K562 (cell line): ENCODE data around the gene MPI. TPM values are rescaled to one million over a fixed set of nuclear protein-coding genes. Genes with fewer than 3 reads are reported as not detected.
A peak's percentile ranks its signal among the peaks of the same experiment; 100 is the strongest.

Experiments used
- CREBBP ChIP-seq: IDR thresholded peaks from one replicate; pipeline ENCODE4 v1.6.1; 2012; ENCODE audit warnings: low read depth, mild to moderate bottlenecking, control low read depth, inconsistent platforms, low read length
- DNMT1 ChIP-seq: fragments of 450-650 bp; IDR thresholded peaks from 2 replicates; pipeline ENCODE4 v1.6.1; 2016; ENCODE audit warnings: antibody characterized with exemption, mild to moderate bottlenecking
- FOXJ2 ChIP-seq: fragments of 200-800 bp; sonication (Bioruptor generic); IDR thresholded peaks from 2 replicates; pipeline ENCODE4 v1.6.1; 2016; ENCODE audit warnings: missing genetic modification characterization, missing compliant biosample characterization
- GABPB1 ChIP-seq: sonication (generic); formaldehyde crosslinking; IDR thresholded peaks from 2 replicates; pipeline ENCODE4 v1.8.0; 2022; ENCODE audit warnings: mild to moderate bottlenecking, missing genetic modification reagents
- HMG20A ChIP-seq: fragments of 450-650 bp; formaldehyde crosslinking; conservative IDR thresholded peaks from 2 replicates; pipeline ENCODE4 v1.4.0; 2020; ENCODE audit warnings: mild to moderate bottlenecking, mixed read lengths
- KLF6 ChIP-seq: fragments of 250-450 bp; sonication (Bioruptor Pico); IDR thresholded peaks from 2 replicates; pipeline ENCODE4 v1.4.0; 2020; ENCODE audit warnings: mild to moderate bottlenecking, moderate library complexity, borderline replicate concordance
- NR2C2 ChIP-seq, 2 experiments: fragments of 200-800 bp in 1 of 2; sonication (Bioruptor generic) in 1 of 2; sonication (generic) in 1 of 2; formaldehyde crosslinking in 1 of 2; IDR thresholded peaks; 2 replicates each; pipeline versions ENCODE4 v1.6.1 to v1.8.0; 2016 to 2022; ENCODE audit warnings: mild to moderate bottlenecking in 1 of 2, missing compliant biosample characterization in 1 of 2, missing genetic modification characterization in 1 of 2, missing genetic modification reagents in 1 of 2
- PCBP1 ChIP-seq: fragments of 200-400 bp; formaldehyde crosslinking; IDR thresholded peaks from 2 replicates; pipeline ENCODE4 v1.6.1; 2018; ENCODE audit warnings: mild to moderate bottlenecking, low read depth, low read length; ENCODE audit not compliant: poor library complexity, severe bottlenecking
- PHB ChIP-seq: fragments of 250-450 bp; sonication (Bioruptor Pico); IDR thresholded peaks from 2 replicates; pipeline ENCODE4 v1.5.0; 2021
- TAL1 ChIP-seq: fragments of 450-650 bp; IDR thresholded peaks from 2 replicates; pipeline ENCODE4 v1.6.1; 2016; ENCODE audit warnings: mild to moderate bottlenecking
- ZNF143 ChIP-seq: sonication (generic); formaldehyde crosslinking; IDR thresholded peaks from 2 replicates; pipeline ENCODE4 v1.9.0; 2022; ENCODE audit warnings: mild to moderate bottlenecking, missing genetic modification reagents
- ZNF444 ChIP-seq: fragments of 250-450 bp; sonication (Bioruptor Pico); IDR thresholded peaks from 2 replicates; pipeline ENCODE4 v1.4.0; 2020; ENCODE audit warnings: mild to moderate bottlenecking, moderate library complexity
- polyA plus RNA-seq, 8 experiments: library from polyadenylated mRNA; depleted of rRNA in 4 of 8; stranded (reverse) in 5 of 8; unstranded in 3 of 8; fragments of >200 nt; fragmentation: Nextera tagmentation in 2 of 8; fragmentation: Illumina TruSeq in 1 of 8; extraction: Ambion mirVana in 2 of 8; extraction: Trizol in 1 of 8; gene quantifications; 2 replicates each; pipeline versions ENCODE4 v1.2.1 to v1.2.3, GENCODE V29; 2011 to 2014; ENCODE audit warnings: inconsistent platforms in 1 of 8, missing spikeins in 1 of 8
- total RNA-seq, 7 experiments: library from RNA; depleted of rRNA in 6 of 7; stranded (reverse); fragments of >200 nt in 6 of 7; fragmentation: Illumina TruSeq in 2 of 7; extraction: Trizol in 2 of 7; gene quantifications; 2 replicates each; pipeline versions ENCODE4 v1.2.1 to v1.2.3, GENCODE V29; 2011 to 2021; ENCODE audit warnings: low replicate concordance in 1 of 7
- TF ChIP-seq, protein P1 (sequence below): sonication (generic); formaldehyde crosslinking; IDR thresholded peaks from 2 replicates; pipeline ENCODE4 v1.8.0; 2023; ENCODE audit warnings: mild to moderate bottlenecking, missing genetic modification reagents
- TF ChIP-seq, protein P2 (sequence below): conservative IDR thresholded peaks from 2 replicates; pipeline ENCODE4 v1.6.1; 2011; ENCODE audit warnings: low read depth, mild to moderate bottlenecking, low read length; ENCODE audit not compliant: control insufficient read depth
- TF ChIP-seq, protein P3 (sequence below): fragments of 450-650 bp; formaldehyde crosslinking; IDR thresholded peaks from 2 replicates; pipeline ENCODE4 v1.4.0; 2020; ENCODE audit warnings: mild to moderate bottlenecking, moderate library complexity
- TF ChIP-seq, protein P4 (sequence below): fragments of 450-650 bp; IDR thresholded peaks from 2 replicates; pipeline ENCODE4 v1.7.1; 2018; ENCODE audit warnings: mild to moderate bottlenecking, low read depth; ENCODE audit not compliant: partially characterized antibody
- TF ChIP-seq, protein P5 (sequence below): sonication (generic); formaldehyde crosslinking; IDR thresholded peaks from 2 replicates; pipeline ENCODE4 v1.8.1; 2023; ENCODE audit warnings: mild to moderate bottlenecking, missing genetic modification reagents

Gene MPI
- total and polyA plus RNA-seq, 9 of the 15 experiments (the other 6 are each of a cell fraction or from before 2014, with no cell fraction given), result 30.7 to 105 (median 40.5) TPM

DNA sequence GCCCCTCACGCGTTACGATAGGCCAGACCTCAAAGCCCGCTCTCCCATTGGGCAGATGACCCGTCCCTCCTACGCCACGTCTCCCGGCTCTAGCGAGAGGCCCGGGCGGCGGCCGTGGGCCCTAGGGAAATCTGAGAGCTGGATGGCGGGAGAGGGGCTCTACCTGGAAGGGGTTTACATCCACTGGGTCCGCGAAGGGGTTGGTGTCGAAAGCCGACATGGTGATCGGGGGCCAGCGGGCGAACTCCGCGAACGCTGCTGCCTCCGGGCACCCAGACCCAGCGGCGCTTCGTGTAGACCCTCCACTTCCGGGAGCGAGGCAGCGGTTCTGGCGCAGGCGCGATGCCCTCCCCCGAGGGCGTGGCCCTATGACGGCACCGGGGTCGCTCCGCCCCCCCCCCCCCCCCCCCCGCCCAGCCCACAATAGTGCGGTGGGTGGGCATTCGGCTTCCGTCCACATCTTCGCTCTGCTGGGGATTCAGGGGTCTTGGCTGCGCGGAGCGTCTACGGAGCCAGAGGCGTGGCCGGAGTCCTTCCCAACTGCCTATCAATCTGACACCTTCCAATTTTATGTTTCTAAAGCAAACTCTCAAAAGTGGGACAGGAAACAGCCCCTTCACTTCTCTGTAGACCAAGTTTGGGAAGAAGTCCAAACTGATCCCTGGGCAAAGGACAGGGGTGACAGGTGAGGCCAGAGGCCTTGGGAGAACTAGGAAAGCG, 16.6 kb upstream of the MPI start, which contains the start of gene SCAMP2 (continued):
- TF ChIP-seq KLF6 (CRISPR knock-in tag), result peak; percentile 60; the same call in 1 of the 2 replicates
- TF ChIP-seq CREBBP, result no peak
- TF ChIP-seq, protein P1, sequence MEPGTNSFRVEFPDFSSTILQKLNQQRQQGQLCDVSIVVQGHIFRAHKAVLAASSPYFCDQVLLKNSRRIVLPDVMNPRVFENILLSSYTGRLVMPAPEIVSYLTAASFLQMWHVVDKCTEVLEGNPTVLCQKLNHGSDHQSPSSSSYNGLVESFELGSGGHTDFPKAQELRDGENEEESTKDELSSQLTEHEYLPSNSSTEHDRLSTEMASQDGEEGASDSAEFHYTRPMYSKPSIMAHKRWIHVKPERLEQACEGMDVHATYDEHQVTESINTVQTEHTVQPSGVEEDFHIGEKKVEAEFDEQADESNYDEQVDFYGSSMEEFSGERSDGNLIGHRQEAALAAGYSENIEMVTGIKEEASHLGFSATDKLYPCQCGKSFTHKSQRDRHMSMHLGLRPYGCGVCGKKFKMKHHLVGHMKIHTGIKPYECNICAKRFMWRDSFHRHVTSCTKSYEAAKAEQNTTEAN (CRISPR knock-in tag), result no peak
- TF ChIP-seq GABPB1 (CRISPR knock-in tag), result peak; percentile 89
- TF ChIP-seq, protein P2, sequence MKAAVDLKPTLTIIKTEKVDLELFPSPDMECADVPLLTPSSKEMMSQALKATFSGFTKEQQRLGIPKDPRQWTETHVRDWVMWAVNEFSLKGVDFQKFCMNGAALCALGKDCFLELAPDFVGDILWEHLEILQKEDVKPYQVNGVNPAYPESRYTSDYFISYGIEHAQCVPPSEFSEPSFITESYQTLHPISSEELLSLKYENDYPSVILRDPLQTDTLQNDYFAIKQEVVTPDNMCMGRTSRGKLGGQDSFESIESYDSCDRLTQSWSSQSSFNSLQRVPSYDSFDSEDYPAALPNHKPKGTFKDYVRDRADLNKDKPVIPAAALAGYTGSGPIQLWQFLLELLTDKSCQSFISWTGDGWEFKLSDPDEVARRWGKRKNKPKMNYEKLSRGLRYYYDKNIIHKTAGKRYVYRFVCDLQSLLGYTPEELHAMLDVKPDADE, result no peak
- no peak for TF ChIP-seq HMG20A (CRISPR knock-in tag)
- no peak for TF ChIP-seq PHB (CRISPR knock-in tag)
- TF ChIP-seq TAL1, result no peak
- no peak for TF ChIP-seq NR2C2 (CRISPR knock-in tag; IDR thresholded peaks at IDR 0.05)
- peak; percentile 92 for TF ChIP-seq NR2C2 (tag; IDR thresholded peaks at IDR 0.05)
- TF ChIP-seq, protein P3, sequence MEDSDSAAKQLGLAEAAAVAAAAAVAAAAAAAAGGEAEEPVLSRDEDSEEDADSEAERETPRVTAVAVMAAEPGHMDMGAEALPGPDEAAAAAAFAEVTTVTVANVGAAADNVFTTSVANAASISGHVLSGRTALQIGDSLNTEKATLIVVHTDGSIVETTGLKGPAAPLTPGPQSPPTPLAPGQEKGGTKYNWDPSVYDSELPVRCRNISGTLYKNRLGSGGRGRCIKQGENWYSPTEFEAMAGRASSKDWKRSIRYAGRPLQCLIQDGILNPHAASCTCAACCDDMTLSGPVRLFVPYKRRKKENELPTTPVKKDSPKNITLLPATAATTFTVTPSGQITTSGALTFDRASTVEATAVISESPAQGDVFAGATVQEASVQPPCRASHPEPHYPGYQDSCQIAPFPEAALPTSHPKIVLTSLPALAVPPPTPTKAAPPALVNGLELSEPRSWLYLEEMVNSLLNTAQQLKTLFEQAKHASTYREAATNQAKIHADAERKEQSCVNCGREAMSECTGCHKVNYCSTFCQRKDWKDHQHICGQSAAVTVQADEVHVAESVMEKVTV (CRISPR knock-in tag), result no peak
- no peak for TF ChIP-seq DNMT1
- no peak for TF ChIP-seq ZNF143 (CRISPR knock-in tag)
- TF ChIP-seq ZNF444 (CRISPR knock-in tag), result no peak
- no peak for TF ChIP-seq FOXJ2 (tag)
- TF ChIP-seq, protein P4, sequence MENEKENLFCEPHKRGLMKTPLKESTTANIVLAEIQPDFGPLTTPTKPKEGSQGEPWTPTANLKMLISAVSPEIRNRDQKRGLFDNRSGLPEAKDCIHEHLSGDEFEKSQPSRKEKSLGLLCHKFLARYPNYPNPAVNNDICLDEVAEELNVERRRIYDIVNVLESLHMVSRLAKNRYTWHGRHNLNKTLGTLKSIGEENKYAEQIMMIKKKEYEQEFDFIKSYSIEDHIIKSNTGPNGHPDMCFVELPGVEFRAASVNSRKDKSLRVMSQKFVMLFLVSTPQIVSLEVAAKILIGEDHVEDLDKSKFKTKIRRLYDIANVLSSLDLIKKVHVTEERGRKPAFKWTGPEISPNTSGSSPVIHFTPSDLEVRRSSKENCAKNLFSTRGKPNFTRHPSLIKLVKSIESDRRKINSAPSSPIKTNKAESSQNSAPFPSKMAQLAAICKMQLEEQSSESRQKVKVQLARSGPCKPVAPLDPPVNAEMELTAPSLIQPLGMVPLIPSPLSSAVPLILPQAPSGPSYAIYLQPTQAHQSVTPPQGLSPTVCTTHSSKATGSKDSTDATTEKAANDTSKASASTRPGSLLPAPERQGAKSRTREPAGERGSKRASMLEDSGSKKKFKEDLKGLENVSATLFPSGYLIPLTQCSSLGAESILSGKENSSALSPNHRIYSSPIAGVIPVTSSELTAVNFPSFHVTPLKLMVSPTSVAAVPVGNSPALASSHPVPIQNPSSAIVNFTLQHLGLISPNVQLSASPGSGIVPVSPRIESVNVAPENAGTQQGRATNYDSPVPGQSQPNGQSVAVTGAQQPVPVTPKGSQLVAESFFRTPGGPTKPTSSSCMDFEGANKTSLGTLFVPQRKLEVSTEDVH, result peak; percentile 72
- TF ChIP-seq PCBP1, result peak; percentile 99
- TF ChIP-seq, protein P5, sequence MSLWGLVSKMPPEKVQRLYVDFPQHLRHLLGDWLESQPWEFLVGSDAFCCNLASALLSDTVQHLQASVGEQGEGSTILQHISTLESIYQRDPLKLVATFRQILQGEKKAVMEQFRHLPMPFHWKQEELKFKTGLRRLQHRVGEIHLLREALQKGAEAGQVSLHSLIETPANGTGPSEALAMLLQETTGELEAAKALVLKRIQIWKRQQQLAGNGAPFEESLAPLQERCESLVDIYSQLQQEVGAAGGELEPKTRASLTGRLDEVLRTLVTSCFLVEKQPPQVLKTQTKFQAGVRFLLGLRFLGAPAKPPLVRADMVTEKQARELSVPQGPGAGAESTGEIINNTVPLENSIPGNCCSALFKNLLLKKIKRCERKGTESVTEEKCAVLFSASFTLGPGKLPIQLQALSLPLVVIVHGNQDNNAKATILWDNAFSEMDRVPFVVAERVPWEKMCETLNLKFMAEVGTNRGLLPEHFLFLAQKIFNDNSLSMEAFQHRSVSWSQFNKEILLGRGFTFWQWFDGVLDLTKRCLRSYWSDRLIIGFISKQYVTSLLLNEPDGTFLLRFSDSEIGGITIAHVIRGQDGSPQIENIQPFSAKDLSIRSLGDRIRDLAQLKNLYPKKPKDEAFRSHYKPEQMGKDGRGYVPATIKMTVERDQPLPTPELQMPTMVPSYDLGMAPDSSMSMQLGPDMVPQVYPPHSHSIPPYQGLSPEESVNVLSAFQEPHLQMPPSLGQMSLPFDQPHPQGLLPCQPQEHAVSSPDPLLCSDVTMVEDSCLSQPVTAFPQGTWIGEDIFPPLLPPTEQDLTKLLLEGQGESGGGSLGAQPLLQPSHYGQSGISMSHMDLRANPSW (CRISPR knock-in tag), result peak; percentile 62; the same call in 1 of the 2 replicates
